ENCODE results near the gene MOV10. TPM values are rescaled to one million over a fixed set of nuclear protein-coding genes. Genes with fewer than 3 reads are reported as not detected.

Gene MOV10
- total RNA-seq, 1 donor from 2014 or later, result 37.5 TPM

DNA sequence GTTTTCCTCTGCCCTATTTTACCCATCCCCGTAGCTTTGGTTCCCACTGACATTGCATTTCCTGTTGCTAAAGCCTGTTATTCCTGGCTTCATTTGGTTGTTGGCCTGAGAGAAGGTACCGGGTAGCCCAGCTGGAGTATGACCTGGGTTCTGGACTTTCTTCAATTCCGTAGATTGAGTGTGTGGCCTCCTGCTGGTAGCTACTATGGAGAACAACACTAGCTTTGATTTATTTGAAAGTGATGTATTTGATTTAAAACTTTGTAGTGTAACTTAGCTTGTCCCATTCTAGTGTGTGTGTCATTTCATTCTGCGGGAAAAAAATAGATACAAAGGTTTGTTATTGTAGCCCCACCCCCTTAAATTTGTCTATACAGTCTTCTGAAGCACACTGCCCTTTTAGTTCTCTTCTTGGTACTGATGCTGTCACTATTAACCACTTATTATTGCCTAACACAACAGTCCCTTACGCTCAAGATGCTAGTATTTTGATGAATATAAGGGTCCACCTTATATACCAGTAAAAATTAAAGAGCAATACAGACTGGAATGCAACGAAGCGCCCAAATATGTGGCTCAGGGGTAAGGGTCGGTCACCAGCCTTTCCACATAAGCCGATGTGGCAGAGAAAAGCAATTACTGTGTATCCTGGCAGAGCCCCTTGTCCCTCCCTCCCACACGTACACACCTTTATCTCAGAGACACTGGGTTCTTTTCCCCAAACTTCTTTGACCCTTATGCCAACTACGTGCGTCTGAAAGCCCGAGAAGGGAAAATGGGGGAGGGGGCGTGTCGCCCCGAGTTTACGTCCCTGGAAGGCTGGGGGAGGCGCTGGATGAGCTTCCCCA lies 643 bp upstream of the MOV10 start:
- peak; percentile 66 for DNase-seq (ENCODE audit: low read depth in 2 of 2)

DNA sequence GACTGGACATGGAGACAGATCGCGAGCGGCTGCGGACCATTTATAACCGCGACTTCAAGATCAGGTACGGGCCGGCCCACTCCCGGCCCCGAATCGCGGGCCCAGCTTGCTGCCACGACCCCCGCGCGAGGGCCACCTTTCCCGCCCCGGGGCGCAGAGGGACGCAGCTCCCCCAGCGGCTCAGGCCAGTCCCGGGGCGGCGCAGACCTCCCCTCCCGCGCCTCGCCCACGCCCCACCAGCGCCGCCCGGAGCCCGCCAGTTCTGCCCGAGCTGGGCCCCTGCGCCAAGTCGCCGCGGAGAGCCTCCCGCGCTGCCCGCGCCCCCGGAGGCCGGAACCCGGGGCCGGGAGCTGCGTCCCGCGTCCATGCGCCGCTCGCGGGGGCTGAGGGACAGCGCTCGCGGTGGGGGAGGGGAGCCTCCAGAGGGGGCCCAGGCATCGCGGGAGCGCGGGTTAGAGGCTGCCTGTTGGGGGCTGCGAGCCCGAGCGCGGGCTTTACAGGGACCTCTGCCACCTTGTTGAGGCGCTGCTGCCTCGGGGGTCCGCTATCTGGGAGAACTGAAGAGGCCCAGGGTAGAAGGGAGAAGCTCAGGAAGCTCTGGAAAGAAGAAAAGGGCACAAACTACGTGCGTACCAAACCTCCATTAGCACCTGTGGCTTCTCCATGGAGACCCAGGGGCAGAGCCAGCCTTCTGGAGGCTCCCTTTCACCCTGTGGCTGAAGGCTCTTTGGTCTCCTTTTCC lies 698 bp downstream of the MOV10 start:
- peak in 1 of 2 donors; percentile 55 for DNase-seq (ENCODE audit: low read depth in 2 of 2)

DNA sequence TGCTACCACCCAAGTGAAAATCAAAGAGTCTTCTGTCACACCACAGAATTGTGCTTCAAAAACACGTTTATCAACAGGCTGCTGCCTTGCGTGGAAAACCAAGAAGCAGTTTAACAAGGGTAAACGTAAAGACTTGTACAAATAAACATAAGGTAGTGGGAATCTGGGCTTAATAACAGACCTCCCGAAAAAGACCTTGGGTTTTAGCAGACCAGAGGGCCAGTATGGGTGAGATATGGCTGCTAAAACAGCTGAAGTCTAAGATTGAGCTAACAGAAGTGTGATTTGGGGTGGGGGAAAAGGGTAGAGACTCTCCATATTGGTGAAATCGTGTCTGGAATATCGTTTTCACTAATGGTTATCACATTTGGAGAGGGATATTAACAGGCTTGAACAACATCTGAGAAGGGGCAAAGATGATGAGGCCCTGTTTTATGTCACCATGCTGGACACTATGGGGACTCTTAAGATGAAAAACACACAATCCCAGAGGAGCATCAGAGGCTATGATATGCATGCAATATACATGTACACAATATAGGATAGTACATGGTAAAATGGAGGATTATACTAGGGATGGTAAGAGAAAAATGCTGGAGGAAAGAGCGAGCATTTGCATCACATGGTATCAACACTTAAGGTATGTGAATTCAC lies 1.4 kb downstream of the MOV10 start:
- DNase-seq (ENCODE audit: low read depth in 2 of 2), result no peak

DNA sequence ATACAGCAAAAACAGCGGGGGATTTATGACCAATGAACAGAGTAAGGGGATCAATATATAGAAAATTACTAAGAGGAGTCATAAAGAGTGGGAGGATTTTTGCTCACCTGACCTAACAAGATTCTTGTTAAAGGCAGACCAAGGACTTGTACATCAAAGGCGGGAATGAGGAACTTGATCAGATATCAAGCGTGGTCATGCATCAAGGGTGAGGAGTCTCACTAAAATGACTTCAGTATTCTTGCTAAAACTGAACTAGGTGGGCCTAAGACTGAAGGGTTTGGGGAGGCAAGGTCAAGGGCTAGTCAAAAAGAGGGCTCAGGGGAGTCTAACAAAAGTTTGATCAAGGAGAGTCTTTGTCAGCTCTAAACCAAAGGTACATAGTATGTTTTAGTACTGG lies 2.1 kb downstream of the MOV10 start:
- no peak for DNase-seq (ENCODE audit: low read depth in 2 of 2)

DNA sequence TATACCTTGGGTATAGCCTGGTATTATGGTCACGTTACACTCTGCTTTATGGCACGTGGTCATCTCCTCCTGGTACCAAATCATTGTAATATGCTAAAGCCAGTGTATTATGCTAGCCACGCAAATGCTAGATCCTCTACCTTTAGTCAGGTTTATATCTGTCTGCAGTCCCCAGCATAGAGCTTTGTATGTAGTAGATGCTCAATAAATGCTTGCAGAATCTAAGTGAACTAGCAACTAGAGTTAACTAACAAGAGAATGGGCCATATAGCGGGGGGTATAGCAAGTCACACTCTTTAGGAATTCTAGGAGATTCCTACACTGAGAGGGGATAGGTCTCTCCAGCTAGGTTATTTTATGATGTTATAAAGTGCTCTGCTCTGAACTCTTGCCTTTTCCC lies 3.0 kb downstream of the MOV10 start:
- DNase-seq (ENCODE audit: low read depth in 2 of 2), result no peak

DNA sequence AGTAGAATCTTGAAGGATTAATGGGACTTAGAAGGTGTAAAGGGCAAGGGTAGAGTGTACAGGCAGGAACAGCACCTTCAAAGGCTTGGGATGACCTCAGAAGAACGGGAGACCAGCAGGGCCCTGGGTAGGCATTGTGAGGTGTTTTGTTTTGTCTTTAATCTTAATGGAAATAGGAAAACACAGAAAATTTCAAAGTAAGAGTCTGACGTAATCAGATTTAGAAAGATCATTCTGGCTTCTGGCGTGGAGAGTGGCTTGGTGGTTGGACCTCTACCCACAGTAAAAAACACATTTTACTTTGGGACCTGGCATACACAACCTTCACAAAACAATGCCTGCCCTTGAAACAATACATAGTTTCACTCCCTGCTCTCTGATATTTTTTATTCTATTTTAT lies 4.1 kb downstream of the MOV10 start:
- no peak for DNase-seq (ENCODE audit: low read depth in 2 of 2)

DNA sequence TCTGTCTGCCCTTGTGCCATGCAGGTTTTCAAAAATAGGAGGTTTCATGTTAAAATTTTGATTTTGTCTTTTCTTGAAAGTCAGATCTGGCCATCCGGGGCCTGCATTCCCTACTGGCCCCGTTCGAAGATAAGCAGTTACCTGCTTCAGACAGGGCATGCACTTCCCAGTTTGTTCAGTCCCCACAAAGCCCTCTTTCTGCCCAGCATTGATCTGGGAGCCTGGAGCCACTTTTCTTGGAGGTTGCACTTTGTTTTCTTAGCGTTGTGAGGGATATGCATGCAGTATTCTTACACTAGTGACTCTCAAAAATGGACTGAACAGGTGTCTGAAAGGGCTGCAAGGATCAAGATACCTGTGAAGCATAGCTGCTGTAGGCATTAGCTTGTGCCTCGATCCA lies 11.5 kb downstream of the MOV10 start:
- DNase-seq (ENCODE audit: low read depth in 2 of 2), result no peak

DNA sequence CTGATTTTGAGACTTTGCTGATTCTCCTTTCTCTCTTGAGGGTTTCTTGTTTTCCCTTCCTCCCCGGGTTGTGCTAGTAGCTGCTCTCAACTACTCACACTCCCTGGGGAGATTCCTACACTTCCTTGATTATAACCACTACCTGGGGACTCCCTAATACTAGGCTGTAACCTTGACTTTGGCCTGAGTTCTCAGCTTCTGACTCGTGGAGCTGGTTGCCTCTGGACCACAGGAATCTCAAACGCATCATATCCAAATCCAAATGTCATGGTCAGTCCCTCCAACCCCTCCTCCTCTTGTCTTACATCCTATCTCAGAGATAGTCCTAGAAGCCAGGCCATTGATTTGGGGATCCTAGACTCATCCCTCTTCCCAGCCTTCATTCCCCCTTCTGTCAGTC lies 12.0 kb downstream of the MOV10 start:
- DNase-seq (ENCODE audit: low read depth in 2 of 2), result no peak

DNA sequence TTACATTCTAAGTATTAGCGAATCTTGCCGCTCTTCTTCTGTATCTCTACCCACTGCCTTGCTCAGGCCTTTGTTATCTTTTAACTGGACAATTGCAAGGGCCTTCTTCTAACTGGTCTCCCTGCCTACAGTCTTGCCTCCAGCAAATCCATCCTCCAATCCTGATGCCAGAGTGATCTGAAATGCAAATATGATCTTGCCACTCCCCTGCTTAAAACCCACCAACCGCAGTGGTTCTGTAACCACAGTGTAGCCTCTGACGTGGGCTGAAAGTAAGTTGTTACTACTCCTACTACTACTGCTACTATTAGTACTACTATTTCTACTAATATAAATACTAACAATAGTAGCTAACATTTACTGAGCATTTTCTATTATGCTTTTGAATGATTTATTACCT lies 12.4 kb downstream of the MOV10 start:
- DNase-seq (ENCODE audit: low read depth in 2 of 2), result no peak

DNA sequence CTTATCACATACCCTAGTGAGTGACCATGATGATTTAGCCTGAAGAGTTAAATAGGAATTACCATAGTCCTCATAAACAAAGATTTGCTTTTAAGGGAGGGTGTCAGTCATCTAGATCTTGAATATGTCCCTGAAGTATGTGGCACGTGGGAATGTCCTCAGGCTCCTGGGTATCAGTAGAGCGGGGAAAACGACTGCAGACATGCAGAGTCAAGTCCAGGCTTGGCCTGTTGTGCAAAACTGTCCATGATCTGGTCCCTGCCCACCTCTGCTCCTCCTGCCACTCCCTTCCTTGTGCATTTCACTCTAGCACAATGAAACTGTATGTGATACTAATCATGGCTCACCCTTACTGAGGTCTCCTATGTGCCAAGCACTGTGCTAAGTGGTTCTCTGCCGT lies 12.9 kb downstream of the MOV10 start:
- DNase-seq (ENCODE audit: low read depth in 2 of 2), result no peak

DNA sequence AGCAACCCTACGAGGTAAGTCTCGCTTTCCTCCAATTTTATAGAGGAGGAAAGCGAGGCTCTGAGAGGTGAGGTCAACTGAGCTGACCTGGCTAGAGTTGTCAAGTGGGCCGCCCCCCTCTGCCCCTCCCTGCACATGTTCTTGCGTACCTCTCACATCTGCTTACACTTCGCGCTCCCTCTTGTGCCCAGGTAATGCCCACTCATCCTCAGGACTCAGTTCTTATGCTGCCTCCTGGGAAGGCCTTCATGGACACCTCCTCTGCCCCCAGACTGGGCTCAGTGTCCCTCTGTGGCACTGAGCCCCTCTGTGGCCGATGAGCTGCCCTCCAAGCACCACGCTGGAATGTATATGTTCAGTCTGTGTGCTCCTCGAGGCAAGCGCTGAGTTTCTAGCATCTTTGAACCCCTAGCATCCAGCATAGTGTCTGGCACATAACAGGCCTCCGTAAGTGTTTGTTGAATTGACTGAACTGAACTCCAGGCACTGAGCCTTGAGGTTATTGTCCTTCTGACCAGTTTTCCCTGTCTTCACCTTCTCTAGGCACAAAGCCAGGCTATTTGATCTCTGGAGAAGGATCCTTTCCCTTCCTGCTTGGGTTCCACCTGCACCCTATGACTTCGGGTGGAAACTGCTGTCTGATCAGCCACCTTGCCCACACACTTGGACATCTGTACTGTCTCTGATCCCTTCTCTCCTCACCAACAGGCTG lies 13.5 kb downstream of the MOV10 start:
- DNase-seq (ENCODE audit: low read depth in 2 of 2), result no peak

DNA sequence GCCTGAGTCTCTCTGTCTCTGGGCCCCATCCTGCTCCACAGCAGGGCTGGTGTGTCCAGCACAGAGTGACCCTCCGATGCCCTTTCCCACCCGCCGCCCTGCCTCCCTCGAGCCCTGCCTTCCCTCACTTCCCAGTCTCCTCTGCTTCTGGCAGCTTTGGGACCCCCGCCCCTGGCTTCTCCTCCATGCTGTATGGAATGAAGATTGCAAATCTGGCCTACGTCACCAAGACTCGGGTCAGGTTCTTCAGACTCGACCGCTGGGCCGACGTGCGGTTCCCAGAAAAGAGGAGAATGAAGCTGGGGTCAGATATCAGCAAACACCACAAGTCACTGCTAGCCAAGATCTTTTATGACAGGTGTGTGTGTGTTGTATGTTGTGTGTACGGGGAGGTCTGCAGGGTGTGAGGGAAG lies 14.3 kb downstream of the MOV10 start:
- no peak for DNase-seq (ENCODE audit: low read depth in 2 of 2)

DNA sequence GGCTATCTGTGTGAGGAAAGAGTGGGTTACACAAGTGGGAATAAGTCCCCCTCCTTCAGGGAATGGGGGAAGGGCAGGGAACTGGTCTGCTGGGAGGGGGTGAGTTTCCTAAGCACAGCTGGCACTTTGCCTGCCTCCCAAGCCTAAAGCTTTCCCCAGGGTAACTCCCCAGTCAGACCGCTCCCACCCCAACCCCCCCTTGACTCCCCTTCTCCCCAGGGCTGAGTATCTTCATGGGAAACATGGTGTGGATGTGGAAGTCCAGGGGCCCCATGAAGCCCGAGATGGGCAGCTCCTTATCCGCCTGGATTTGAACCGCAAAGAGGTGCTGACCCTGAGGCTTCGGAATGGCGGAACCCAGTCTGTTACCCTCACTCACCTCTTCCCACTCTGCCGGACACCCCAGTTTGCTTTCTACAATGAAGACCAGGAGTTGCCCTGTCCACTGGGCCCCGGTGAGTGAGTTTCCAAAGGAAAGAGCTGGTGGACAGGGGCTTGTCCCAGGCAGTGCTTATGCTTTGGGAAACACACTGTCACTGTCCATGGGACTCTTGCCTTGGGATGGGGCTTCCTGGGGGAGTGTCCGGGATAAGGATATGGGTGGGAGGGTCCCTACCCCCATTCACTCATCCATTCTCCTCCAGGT lies 14.9 kb downstream of the MOV10 start:
- no peak for DNase-seq (ENCODE audit: low read depth in 2 of 2)

DNA sequence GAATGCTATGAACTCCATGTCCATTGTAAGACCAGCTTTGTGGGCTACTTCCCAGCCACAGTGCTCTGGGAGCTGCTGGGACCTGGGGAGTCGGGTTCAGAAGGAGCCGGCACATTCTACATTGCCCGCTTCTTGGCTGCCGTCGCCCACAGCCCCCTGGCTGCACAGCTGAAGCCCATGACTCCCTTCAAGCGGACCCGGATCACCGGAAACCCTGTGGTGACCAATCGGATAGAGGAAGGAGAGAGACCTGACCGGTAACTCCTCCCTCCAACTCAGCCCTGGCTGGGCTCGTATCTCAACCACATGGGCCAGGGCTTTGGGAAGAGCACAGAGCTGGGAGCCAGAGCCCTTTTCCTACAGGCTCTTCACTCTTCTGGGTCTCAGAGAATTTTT lies 15.4 kb downstream of the MOV10 start:
- no peak for DNase-seq (ENCODE audit: low read depth in 2 of 2)

DNA sequence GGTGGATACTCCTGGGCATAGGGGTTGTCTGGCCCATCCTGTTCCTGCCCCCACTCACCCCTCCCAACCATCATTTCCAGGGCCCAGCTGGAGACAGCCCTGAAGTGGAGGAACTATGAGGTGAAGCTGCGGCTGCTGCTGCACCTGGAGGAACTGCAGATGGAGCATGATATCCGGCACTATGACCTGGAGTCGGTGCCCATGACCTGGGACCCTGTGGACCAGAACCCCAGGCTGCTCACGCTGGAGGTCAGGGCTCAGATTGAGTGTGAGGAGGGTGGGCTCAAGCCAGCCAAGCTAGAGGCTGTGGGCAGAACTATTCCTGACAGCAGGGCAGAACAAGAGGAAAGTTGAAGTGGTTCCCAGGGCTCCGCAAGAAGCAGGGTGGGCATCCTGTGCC lies 18.2 kb downstream of the MOV10 start:
- no peak for DNase-seq (ENCODE audit: low read depth in 2 of 2)

DNA sequence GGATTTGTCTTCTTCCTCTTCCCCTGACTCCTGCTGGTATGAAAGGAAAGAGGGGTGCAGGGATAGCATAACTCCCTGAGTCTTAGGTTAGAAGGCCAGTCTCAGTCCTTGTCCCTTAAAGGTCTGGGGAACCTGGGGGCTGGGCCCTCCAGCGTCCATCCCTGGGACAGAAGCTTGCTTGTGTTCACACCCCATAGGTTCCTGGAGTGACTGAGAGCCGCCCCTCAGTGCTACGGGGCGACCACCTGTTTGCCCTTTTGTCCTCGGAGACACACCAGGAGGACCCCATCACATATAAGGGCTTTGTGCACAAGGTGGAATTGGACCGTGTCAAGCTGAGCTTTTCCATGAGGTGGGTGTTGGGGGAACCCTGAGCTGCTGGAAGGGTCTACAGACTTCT lies 19.4 kb downstream of the MOV10 start:
- DNase-seq (ENCODE audit: low read depth in 2 of 2), result no peak

DNA sequence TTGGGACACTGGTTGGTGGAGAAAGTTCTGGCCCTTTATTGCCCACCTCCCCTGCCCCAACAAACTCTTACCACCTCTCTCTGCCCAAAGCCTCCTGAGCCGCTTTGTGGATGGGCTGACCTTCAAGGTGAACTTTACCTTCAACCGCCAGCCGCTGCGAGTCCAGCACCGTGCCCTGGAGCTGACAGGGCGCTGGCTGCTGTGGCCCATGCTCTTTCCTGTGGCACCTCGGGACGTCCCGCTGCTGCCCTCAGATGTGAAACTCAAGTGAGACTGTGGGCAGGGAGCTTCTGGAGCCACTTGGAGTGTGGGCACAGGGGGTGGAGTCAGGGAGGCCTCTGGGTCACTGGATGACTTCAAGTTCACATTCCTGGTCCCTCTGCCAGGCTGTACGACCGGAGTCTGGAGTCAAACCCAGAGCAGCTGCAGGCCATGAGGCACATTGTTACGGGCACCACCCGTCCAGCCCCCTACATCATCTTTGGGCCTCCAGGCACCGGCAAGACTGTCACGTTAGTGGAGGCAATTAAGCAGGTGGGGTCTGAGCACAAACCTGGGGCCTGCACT lies 20.0 kb downstream of the MOV10 start:
- DNase-seq (ENCODE audit: low read depth in 2 of 2), result no peak

DNA sequence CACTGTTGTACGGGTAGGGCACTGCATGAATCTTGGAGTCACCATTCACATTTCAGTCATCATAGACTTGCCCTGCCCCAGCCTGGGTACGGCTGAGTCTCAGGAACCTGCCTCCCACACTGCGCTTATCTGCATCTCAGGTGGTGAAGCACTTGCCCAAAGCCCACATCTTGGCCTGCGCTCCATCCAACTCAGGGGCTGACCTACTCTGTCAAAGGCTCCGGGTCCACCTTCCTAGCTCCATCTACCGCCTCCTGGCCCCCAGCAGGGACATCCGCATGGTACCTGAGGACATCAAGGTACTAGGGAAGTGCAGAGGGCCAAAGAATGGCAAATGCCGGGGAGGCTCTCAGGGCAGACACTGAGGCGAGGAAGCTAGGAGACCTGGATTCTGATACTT lies 20.8 kb downstream of the MOV10 start:
- no peak for DNase-seq (ENCODE audit: low read depth in 2 of 2)

DNA sequence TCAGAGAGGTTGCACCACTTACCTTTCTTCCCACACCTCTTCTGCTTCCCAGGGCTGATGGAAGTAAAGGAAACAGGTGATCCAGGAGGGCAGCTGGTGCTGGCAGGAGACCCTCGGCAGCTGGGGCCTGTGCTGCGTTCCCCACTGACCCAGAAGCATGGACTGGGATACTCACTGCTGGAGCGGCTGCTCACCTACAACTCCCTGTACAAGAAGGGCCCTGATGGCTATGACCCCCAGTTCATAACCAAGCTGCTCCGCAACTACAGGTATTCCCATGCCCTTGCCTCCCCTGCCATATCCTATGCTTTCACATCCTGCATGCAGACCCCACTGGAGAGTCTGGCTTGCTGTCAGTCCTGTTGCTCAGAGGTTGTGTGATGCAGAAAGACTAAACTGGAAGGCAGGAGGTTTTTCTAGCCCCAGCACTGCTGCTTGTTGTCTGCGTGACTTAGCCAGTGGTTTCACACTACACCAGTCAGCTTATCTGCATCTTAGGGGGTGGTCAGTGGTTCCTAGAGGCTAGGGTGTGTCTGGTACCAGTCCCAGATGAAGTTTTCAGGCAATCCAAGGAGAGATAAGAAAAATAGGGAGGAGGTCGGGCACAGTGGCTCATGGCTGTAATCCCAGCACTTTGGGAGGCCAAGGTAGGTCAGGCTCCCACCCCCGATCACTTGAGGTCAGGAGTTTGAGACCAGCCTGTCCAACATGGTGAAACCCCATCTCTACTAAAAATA lies 22.3 kb downstream of the MOV10 start:
- no peak for DNase-seq (ENCODE audit: low read depth in 2 of 2)

DNA sequence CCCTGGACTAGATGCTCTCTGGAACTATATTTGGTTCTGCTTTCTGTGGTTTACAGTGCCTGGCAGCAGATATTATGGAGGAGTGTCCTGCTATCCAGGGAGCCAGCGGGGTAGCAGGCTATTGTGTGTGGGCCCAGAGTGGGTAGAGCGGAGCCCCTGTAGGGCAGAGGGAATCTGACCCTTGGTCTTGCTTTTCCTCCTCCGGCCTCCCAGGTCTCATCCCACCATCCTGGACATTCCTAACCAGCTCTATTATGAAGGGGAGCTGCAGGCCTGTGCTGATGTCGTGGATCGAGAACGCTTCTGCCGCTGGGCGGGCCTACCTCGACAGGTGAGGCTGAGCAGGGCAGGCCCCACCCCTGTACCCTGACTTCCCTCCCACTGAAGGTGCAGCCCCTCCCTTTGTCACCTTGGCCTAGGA lies 23.3 kb downstream of the MOV10 start:
- no peak for DNase-seq (ENCODE audit: low read depth in 2 of 2)
